HG03135 (cell line): ENCODE data around the gene MELTF.
A peak's percentile ranks its signal among the peaks of the same experiment; 100 is the strongest.
"Not testable (repeated sequence)": the region's sequence is repeated elsewhere in the genome, so short reads cannot be mapped to it uniquely, and the experiment has no call there.

Experiments
- ATAC-seq: cut with Tn5 transposase; IDR thresholded peaks from one replicate; pipeline ENCODE4 v1.9.1; 2021; ENCODE audit warnings: mild to moderate bottlenecking, moderate library complexity; ENCODE audit not compliant: unreplicated experiment

Gene MELTF

DNA sequence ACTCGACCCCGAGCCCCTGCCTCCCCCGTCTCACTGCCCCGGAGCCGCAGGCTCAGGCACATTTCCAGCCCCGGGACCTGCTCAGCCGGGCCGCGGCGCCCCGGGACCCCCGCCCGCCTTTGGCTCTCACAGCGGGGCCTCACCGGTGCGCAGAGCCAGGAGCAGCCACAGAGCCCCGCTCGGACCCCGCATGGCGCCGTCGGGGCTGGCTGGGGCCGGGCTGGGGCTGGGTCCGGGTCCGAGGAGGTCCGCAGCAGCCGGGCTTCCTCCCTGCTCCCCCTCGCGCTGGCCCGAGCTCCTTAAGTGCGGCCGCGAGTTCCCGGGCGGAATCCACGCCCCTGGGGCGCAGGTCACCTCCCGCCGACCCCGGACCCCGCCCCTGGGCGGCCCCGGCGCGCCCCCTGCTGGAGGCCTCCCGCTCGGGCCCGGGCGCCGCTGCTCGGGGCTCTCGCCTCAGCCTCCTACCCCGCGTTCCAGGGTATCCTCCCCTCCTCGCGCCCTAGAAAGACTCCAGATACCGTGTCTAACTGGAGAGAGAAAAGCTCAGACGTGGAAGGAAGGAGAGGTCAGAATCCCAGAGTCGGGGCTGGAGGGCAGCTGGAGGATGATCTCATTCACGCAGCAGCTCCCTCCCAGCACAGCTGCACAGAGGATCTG, at the start of gene MELTF:
TSS of gene MELTF (minus strand) at position 307 of the 657 bp plus-strand sequence. CDS start at position 192, 115 bp downstream.
- ATAC-seq = peak; percentile 68

DNA sequence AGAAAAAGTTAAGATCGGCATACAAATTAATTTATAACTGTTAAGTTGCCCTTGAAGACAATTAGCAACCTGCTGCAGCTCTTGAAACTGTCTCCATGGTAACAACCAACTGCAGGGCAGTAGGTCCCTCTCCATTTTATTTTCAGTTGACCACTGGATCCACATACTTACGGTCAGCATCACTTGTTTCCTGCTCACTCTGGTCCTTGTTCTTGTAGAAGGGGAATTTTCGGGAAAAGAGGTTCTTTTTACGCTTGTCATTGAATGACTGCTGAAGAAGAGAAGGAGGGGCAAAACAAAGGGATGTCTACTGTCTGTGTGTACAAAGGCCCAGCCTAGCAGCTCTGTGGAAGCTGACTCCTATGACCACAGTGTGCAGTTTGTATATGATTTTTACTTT, 46.8 kb upstream of the MELTF start:
- no peak for ATAC-seq

- no peak for ATAC-seq
Measured at GRCh38 chr3:197068077-197068476, 38.5 kb upstream of the MELTF start.

- ATAC-seq = no peak
Measured at GRCh38 chr3:197064771-197065170, 35.2 kb upstream of the MELTF start.

- no peak for ATAC-seq
Measured at GRCh38 chr3:197062446-197062845, 32.8 kb upstream of the MELTF start.

GRCh38 chr3:197051637-197052036, 22.0 kb upstream of the MELTF start:
- ATAC-seq = not testable (repeated sequence)

DNA sequence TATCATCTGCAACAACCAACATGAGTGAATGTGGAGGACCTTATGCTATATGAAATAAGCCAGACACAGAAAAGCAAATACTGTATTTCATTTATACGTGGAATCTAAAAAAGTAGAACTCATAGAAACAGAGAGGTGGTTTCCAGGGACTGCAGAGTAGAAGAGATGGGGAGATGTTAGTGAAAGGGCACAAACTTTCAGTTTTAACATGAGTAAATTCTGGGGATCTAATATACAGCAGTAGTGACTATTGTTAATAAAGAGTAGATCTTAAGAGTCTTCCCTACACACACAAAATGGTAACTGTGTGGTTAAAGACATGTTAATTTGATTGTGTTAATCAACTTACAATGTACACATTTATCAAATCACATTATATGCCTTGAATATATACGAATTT, 20.9 kb upstream of the MELTF start:
- no peak for ATAC-seq

- no peak for ATAC-seq
Measured at GRCh38 chr3:197042539-197042938, 12.9 kb upstream of the MELTF start.

- ATAC-seq = no peak
Measured at GRCh38 chr3:197041875-197042488, 12.4 kb upstream of the MELTF start.

- no peak for ATAC-seq
Measured at GRCh38 chr3:197040658-197041057, 11.0 kb upstream of the MELTF start.

GRCh38 chr3:197038679-197039462, 9.3 kb upstream of the MELTF start:
- ATAC-seq = no peak

- no peak for ATAC-seq
Measured at GRCh38 chr3:197035577-197035976, 6.0 kb upstream of the MELTF start.

- ATAC-seq = not testable (repeated sequence)
Measured at GRCh38 chr3:197034778-197035177, 5.2 kb upstream of the MELTF start.

DNA sequence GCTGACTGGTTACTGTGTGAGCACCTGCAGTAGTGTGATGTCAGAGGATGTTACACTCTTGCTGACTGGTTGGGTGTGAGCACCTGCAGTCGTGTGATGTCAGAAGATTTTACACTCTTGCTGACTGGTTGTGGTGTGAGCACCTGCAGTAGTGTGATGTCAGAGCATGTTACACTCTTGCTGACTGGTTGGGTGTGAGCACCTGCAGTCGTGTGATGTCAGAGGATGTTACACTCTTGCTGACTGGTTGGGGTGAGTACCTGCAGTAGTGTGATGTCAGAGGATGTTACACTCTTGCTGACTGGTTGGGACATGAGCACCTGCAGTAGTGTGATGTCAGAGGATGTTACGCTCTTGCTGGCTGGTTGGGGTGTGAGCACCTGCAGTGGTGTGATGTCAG, 4.1 kb upstream of the MELTF start:
- ATAC-seq = not testable (repeated sequence)

GRCh38 chr3:197031315-197032285, 2.0 kb upstream of the MELTF start:
- ATAC-seq = no peak

DNA sequence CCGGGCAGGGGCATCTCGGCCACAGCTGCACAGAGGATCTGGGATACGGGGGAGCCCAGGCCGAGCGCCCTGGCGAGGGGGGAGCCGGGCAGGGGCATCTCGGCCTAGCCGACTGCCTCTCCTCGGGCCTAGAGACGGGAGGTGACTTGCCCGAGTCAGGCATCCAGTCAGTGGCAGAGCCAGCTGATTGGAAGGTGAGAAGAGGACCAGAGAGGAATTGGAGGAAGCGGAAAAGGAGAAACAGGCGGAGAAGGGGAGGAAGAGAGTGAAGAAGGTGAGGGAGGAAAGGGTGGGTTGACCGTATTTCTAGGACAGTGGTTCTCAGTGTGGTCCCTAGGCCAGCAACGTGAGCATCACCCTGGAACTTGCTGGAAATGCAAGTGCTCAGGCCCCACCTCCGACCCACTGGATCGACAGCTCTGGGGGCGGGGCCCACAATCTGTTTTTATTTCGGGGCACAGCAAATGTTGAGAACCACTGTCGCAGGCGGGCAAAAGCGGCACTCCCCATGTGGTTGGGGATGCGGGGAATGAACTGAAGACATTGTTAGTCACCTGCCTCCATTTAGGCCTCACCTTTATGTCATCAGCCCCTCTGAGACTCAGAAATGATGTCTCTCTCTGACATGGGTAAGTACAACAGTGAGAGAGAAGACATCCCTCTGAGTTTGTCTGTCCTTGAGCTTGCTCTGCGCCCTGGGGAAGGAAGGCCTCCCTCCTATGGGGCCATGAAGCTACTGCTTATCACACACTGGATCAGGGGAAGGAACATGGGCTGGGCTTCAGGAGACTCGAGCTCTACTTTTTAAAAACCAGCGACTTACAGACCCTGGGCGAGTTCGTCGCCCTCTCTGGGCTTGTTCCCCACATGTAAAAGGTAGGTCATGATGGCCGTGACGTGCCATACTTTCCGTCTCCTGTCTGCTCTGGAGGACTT, 1.0 kb upstream of the MELTF start:
- no peak for ATAC-seq

GRCh38 chr3:197028728-197029510, 698 bp downstream of the MELTF start:
- peak; percentile 17 for ATAC-seq

DNA sequence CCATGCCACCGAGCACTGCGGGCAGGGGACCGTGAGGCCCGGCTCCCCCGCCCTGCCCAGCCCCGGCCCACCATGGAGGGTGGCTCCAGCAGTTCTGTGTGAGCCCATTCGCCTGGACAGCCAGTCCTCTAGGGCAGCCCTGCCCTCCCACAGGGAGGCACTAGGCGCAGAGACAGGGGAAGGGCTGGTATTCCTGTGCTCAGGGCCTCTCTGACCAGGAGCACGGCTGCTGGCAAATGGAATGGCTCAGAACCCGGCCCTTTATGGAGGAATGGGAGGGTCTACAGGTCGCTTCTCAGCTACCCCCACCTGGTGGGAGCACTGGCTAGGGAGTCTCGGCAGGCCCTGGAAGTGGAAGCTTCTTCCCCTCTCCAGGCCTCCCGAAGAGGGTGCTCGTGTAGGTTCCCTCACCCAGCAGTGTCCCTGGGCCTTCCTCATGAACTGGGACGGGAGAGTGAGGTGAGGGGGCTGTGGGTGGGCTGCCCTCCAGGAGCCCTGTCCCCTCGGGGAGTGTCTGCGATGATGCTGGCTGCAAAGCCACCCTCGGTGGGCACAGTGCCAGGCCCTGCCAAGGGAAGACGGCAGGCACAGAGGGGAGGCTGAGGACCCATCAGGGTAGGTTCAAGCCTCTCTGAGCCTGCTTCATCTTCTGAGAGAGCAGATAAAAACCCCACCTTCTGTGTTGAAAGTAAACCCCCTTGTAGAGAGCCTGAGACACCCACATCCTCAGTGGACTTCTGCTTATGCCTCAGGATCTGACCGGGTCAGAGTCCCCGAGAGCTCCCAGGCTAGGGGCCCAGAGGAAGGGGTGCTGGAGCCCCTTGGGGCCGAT, 1.5 kb downstream of the MELTF start:
- ATAC-seq = no peak
